Measurements from ENCODE around the gene NIPSNAP3A.
"Not testable (repeated sequence)": the region's sequence is repeated elsewhere in the genome, so short reads cannot be mapped to it uniquely, and the experiment has no call there.

The NIPSNAP3A gene

GRCh38 chr9:104747565-104748358 lies at the start of gene NIPSNAP3A:
TSS of gene NIPSNAP3A (plus strand) at chr9:104747683. CDS start at chr9:104747793, 110 bp downstream.
- no peak for TF ChIP-seq CTCF (IDR thresholded peaks at IDR 0.05; ENCODE audit: low read depth, low read length)
- DNase-seq (ENCODE audit: extremely low read depth, low read depth): no peak

- TF ChIP-seq CTCF (IDR thresholded peaks at IDR 0.05; ENCODE audit: low read depth, low read length): no peak
- DNase-seq (ENCODE audit: extremely low read depth, low read depth): no peak
Measured at GRCh38 chr9:104700306-104700705, 47.2 kb upstream of the NIPSNAP3A start.

GRCh38 chr9:104708737-104709136 lies 38.7 kb upstream of the NIPSNAP3A start:
- not testable (repeated sequence) for DNase-seq (ENCODE audit: extremely low read depth, low read depth)

- TF ChIP-seq CTCF (IDR thresholded peaks at IDR 0.05; ENCODE audit: low read depth, low read length): no peak
Measured at GRCh38 chr9:104711604-104712003, 35.9 kb upstream of the NIPSNAP3A start.

GRCh38 chr9:104725014-104725413 lies 22.5 kb upstream of the NIPSNAP3A start:
- no peak for DNase-seq (ENCODE audit: extremely low read depth, low read depth)
- TF ChIP-seq CTCF (IDR thresholded peaks at IDR 0.05; ENCODE audit: low read depth, low read length): no peak

More at GRCh38 chr9:104711604-104712003, 35.9 kb upstream of the NIPSNAP3A start:
- no peak for DNase-seq (ENCODE audit: extremely low read depth, low read depth)

- TF ChIP-seq CTCF (IDR thresholded peaks at IDR 0.05; ENCODE audit: low read depth, low read length): no peak
- no peak for DNase-seq (ENCODE audit: extremely low read depth, low read depth)
Measured at GRCh38 chr9:104738452-104738851, 9.0 kb upstream of the NIPSNAP3A start.

- no peak for TF ChIP-seq CTCF (IDR thresholded peaks at IDR 0.05; ENCODE audit: low read depth, low read length)
- DNase-seq (ENCODE audit: extremely low read depth, low read depth): no peak
Measured at GRCh38 chr9:104740621-104741020, 6.9 kb upstream of the NIPSNAP3A start.

All from AG09319 (cell line).